ENCODE results near the gene RNF148.

Gene RNF148

DNA sequence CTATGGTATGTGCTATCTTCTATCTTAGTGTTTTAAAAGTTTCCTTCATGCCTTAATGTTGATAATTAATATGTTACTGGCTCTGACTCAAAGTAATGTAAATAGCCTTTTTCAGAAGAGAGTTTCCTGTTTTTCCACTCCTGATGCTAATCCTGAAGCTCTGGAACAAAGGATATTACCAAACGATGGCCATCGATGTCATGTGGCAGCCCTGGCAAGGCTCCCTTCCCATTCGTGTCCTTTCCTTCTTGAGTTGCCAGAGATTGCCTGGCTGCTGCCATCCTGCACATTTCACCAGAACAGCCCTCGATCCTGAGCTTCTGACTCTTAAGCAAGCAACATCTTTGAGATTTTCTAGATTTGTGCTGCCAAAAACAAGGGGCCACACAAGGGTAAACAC lies 49.8 kb downstream of the RNF148 start:
- no peak for DNase-seq (ENCODE audit: low read depth)
- H3K4me3 ChIP-seq (ENCODE audit: low read depth, low read length): no peak overlapping the region

Data from skeletal muscle cell (primary cell).